Endometrial microvascular endothelial cells (primary cell): Measurements from ENCODE around the gene APC2. TPM values are rescaled to one million over a fixed set of nuclear protein-coding genes. Genes with fewer than 3 reads are reported as not detected.

ENCODE experiments used
- in situ Hi-C: cut with HindIII; loops from 2 replicates; pipeline ENCODE4 v1.10.0; 2017; ENCODE audit warnings: low sequenced_read_pairs, low pct_unique_long_range_greater_than_20kb; ENCODE audit errors: inconsistent ontology term
- total RNA-seq: library from RNA; depleted of rRNA; stranded (reverse); fragments of >200 nt; gene quantifications from one replicate; pipeline ENCODE4 v1.2.3, GENCODE V29; 2015; ENCODE audit errors: inconsistent ontology term

Gene APC2
- total RNA-seq: not detected

GRCh38 chr19:1449467-1450442 lies at the start of gene APC2:
TSS of gene APC2 (plus strand) at chr19:1450121. CDS start at chr19:1453002, 2,881 bp downstream.
- in situ Hi-C loops: no loop called here

GRCh38 chr19:1400281-1401137 lies 49.4 kb upstream of the APC2 start:
- in situ Hi-C loops: no loop called here

- in situ Hi-C loops: no loop called here
Measured at GRCh38 chr19:1401138-1401888, 48.6 kb upstream of the APC2 start, which contains the start of gene GAMT. TSS of gene GAMT (minus strand) at chr19:1401542. CDS start at chr19:1401476, 66 bp downstream.

GRCh38 chr19:1401889-1402217 lies 48.1 kb upstream of the APC2 start:
- in situ Hi-C loops: no loop called here

GRCh38 chr19:1402411-1403070 lies 47.4 kb upstream of the APC2 start:
- in situ Hi-C loops: no loop called here

GRCh38 chr19:1406774-1407527 lies 43.0 kb upstream of the APC2 start:
- in situ Hi-C loops: no loop called here

GRCh38 chr19:1407528-1408299 lies 42.2 kb upstream of the APC2 start, which contains the start of gene DAZAP1:
TSS of gene DAZAP1 (plus strand) at chr19:1407586. CDS start at chr19:1407774, 188 bp downstream.
- in situ Hi-C loops: no loop called here

- in situ Hi-C loops: no loop called here
Measured at GRCh38 chr19:1408300-1409203, 41.4 kb upstream of the APC2 start.

- in situ Hi-C loops: no loop called here
Measured at GRCh38 chr19:1409204-1410005, 40.5 kb upstream of the APC2 start.

GRCh38 chr19:1410136-1410786 lies 39.7 kb upstream of the APC2 start:
- in situ Hi-C loops: no loop called here

- in situ Hi-C loops: no loop called here
Measured at GRCh38 chr19:1410789-1411188, 39.1 kb upstream of the APC2 start.

GRCh38 chr19:1411255-1412191 lies 38.4 kb upstream of the APC2 start:
- in situ Hi-C loops: no loop called here

GRCh38 chr19:1412323-1412923 lies 37.5 kb upstream of the APC2 start:
- in situ Hi-C loops: no loop called here
